ENCODE measurements around the gene RBM20.

The RBM20 gene

DNA sequence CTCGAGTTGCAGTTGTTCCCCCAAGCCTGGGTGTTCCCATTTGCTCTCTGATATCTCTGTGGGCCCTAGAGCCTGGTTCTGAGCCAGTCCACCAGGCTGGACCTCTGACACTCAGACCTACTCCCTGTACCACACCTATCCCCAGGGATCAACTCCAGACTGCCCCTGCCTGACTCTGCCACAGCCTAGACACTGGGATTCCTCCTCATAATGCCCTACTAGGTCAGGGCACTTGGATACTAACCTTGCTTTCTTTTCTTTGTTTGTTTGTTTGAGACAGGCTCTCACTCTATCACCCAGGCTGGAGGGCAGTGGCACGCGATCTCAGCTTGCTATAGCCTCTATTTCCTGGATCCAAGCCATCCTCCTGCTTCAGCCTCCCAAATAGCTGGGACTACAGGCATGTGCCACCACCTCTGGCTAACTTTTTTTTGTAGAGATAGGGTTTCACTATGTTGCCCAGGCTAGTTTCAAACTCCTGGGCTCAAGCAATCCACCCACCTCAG, 196.8 kb downstream of the RBM20 start:
- DNase-seq = no peak

DNA sequence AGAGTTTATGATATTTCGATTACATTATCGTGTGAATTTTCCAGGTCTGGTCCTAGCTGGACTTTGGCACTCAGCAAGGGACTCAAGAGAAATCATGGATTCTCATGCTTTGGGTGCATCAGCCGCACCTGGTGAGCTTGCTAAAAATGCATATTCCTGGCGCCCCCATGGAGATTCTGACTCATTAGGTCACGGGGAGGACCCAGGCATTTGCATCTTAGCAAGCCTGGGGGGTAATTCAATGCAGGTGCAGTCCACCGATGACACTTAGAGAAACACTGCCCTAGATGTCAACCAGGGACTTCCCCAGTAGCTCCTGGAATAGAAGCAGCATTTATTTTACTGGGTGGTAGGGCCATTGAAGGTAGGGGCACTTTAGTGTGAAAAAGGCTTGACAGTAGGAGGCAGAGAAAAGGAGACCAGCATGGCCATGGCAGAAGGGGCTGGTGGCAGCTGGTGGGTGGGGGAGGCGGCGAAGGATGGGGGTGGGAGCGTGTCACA, 197.7 kb downstream of the RBM20 start:
- DNase-seq = no peak

DNA sequence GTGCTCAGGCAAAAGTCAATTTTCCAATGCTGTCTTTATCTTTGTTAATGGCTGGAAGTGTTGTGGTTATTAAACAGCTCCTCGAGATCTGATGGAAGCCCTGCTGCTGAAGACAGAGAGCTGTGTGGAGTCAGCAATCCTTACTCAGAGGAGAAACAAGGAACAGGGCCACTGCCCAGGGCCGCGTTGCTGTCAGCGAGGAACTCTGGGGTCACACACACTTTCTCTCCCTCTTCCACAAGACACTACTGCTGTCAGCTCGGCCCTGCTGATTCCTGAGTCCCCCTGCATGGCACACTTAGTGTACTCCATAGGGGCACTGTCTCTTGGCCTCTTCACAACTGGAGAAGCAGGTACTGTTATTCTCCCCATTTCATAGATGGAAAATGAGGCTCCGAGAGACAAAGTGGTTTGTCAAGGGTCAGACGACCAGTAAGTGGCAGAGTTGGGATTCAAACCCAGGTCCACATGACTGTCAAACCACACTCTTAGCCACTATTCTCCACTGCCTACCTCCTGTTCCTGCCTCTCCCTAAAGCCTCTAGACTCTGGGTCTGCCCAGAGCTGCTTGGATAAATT, 198.3 kb downstream of the RBM20 start:
- DNase-seq = no peak

DNA sequence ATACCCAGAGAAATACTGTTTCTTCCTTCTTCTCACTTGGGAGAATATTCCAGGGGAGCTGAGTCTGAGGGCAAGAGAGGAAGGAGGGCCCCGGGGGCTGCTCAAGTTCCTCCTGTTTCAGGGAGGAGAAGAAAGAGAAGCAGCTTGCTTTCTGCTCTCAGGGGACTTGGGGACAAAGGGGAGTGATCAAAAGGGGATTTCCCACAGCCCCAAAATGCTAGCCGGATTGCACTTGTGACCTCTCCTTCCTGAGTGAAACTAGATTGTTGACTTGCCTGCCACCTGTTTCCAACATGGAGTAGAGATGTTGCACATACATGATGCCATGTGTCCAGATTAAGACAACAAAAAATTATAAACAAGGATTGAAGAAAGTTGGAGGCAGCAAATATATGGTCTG, 198.9 kb downstream of the RBM20 start:
- no peak for DNase-seq

DNA sequence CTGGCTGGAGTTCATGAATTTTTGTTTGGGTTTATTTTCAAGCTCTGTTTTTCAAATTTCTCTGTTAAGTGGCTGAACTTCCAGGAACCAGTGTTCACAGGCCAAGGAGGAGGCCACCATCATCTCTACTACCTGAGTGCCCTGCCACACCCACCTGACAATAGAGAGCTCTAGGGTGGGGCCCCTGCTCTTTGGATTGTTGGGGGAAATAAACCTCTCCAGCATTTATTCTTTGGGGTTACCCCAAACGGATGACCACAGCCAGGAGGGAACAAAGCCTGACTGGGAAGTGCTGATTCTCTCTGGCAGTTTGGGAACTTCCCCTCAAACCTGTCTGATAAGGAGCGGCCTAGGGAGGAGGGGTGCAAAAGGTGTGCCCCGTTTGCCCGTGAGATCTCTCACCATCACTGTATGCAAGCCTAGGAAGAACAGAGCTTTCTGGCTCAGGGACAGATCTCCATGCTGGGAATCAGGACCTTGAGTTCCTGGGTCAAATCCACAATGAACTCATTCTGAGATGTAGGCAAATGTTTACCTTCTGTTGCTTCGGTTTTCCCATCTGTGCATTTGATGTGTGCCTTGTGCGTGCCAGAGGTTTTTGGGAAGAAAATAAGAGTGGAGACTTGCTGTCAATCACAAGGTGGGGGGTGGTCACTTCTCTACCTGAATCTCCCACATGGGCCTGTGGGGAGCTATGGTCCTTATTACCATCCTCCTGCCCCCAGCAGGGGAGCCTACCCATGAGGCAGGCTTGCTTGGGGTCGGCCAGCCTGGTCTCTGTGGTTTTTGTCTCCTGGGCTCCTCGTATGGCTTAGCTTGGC, 199.9 kb downstream of the RBM20 start:
- no peak for DNase-seq

DNA sequence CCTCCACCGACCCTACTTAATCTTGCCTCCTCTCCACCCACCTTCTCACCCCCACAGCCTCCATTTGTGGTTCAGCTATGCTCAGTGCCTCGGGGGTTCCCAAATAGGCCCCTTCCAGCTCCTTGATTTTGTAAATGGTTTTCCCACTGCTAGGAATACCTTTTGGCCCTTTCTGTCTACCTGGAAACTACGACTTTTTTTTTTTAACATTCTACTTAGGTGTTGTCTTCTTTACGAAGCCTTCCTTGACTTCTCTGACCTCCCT, 200.4 kb downstream of the RBM20 start:
- DNase-seq = no peak

DNA sequence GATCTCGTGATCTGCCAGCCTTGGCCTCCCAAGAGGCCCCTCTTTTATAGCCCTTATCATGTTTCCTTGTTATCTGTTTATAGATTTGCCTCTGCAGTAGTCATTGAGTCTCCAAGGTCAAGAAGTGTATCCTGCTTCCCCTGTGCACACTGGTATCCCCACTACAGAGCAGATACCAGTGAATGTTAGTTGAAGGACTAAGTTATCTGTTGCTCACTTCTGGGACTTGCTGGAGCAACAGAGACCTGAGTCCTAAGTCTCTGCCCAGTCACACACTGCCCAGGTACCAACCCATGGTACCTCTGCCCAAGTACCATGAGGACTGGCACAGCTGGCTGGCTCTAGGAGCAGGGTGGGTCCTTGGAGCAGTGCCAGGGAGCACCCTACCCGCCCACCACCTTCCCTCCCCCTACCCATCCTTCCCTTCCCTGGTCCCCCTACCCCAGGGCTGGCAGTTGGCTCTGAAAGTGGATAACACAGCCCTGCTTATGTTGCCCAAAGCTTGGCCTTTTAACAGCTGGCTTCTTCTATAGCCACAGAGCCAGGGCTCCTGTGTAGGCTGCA, 201.1 kb downstream of the RBM20 start:
- DNase-seq = no peak

DNA sequence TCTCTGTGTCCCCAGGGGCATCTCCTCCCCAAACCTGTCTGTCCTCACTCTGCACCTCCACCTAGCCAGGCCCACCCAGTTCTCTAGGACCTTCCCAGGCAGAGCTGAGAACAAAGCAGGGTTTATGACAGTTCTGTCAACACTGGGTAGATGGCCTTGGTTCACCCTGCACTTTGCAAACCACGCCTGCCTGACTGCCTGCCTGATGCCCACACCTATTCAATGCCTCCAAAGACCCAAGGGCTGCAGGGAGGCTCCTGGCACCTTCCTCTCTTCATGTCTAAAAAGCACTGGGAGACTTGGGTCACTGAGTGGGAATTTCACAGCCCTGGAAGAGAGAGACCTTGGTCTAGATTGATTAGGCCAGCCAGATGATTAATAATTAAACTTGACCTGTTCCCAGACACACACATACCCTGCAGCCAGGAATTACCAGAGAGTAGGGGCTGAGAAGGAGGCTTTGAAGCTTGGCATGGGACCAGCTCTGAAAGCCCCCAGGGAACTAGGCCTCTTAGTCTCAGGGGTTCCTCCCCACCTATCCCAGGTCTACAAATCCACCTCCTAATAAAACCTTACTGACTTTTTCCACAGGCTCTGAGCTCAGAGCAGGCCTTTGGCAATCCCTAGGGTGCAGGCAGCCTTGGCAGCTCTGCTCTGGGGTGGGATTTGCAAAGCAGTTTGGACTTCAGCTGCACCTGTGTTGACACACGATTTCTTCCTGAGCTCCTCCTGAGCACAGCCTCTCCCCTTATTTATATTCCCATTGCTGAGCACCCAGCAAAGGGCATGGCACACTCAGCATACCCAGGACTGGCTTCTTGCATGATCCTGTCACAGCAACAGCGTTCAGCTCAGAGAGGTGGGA, 201.9 kb downstream of the RBM20 start:
- peak; percentile 30 for DNase-seq

DNA sequence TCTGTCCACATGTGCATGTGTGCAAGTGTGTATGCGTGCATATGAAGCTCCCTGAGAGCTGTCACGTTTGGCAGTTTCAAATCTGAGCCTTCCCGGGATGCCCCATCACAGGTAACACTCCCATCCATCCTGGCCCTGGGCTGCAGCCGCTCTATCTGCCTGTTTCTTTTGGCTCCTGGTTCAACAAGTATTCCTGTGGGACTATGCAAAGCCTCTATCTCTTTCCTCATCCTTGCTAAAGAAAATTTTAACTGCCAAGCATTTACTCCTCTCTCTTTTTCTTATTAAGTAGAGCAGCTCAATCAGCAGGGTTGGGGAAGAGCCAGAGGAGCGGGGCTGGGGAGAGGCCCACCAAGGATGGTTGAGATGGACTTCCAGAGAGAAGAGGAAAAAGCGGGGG, 203.2 kb downstream of the RBM20 start:
- no peak for DNase-seq

DNA sequence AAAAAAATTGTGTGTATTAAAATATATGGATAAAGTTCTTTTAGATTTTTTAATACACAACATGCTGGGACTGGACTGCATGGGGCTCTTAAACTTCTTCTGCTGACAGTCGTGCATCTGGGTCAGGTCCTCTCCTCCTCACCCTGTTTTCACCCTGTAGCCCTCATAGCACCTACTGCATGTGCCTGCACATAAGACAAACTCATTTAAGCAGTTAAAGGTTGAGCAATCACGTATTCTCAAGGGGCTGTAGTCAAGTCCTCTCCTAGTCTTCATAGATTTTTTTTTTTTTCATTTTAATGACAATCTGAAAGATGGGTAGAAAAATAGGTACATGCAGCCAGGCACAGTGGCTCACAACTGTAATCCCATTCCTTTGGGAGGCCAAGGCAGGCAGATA, 204.0 kb downstream of the RBM20 start:
- no peak for DNase-seq

DNA sequence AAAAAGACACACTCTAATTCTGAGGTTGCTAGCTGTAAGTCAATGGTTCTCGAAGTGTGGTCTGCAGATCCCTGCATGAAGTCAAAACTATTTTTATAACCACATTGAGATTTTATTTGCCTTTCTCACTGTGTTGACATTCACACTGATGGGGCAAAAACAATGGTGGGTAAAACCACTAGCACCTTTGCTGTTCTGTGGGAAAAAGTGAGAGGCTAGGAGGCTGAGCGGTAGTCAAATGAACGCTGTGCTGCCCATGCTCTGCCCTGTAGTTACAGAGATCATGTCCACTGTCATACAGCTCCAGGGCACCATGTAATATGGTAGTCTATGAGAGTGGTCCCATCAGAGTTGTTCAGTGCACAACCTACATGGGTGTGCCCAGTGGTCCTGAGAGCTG, 206.0 kb downstream of the RBM20 start:
- DNase-seq = no peak

DNA sequence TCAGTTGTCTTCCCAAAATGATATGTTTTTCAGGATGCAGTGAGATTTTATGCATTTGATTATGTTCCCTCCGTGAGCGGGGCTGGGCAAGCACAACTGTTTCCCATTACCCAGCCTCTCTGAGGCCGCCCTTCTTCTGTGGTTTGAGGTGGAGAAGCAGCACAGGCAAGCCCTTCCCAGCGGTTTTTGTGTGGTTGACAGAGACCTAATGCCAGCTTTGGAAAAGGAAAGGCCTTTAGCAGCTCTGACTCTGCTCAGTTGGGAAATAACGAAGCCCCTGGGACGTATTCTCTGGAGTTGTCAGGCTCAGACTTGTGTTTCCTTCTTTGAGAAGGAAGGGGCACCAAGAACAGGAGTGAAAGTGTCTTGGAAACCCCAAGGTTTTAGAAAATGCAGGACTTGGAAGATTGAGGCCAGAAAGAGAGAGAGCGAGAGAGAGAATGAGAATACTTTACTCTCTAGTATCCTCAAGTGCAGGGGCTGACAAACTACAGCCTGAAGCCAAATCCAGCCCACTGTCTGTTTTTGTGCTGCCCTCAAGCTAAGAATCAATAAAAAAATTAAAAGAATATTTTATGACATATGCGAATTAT, 207.0 kb downstream of the RBM20 start:
- DNase-seq = no peak

DNA sequence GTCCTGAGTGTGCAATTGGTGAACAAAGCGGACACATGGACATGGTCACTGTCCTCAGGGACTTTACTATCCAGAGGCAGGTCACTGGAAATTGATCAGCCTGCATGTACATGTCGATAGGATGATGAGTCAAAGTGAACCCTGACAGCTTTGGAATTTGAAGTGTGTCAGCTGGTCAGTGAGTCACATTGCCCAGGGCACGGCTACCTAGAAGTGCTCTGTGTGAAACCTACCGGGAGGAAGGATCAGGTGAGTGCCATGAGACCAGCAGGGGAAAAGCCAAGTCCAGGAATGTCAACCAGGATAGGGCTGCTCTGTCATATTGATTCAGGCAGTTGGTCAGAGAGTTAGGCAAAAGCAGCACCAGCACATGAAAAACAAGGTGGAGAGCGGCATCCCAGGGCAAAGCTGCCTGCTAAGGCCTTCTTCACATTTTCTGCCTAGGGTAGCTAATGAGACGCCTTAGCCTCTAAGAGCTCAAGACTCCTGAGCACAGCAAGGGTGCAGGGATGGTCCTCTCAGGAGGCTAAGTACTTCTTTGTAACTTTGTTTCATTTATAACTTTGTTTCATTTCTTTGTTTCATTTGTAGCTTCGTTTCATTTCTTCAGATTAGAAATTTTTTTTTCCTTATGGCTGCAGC, 208.2 kb downstream of the RBM20 start:
- DNase-seq = peak; percentile 76

DNA sequence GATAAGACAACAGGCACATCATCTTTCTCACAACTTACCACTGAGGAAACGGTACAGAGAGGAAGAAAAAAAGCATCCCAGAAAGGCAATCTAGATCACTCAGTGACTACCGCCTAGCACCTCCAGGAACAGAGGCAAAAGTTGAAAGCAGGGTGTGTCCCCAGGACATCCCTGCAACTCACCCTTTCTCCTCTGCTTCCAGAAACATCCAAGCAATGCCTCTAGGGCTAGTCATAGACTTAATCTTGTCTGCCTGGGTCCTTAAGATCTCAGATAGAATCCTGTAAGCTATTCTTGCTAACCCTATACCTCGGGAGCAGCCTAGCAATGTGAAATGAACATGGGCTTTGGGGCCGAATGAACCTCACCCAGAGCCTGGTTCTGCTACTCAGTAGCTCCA, 208.8 kb downstream of the RBM20 start:
- DNase-seq = no peak

DNA sequence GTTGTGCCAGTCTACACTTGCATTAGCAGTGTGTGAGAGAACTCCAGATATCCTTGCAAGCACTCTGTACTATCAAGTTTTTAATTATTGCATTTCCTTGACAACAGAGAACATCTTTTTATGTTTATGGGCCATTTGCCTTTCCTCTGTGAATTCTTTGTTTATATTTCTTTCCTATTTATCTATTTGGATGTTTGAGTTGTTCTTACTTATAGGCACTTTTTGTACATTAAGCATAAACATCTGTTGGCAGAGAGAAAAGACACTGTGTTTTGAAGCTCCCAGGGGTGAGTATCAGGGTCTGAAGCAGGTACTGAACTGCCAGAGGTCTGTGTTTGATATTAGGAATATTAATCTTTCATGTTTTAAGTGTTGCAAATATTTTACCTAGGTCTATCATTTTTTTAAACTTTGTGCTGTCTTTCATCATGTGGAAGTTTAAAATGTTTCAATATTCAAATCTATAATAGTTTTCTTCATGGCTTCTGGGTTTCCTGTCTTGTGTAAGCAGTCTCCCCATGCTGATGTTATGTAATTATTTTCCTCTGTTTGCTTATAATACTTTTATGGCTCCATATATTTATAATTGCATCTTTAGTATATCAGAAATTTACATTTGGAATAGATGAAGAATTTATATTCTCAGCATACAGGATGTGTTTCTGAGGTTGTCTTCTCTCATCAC, 209.9 kb downstream of the RBM20 start:
- no peak for DNase-seq

DNA sequence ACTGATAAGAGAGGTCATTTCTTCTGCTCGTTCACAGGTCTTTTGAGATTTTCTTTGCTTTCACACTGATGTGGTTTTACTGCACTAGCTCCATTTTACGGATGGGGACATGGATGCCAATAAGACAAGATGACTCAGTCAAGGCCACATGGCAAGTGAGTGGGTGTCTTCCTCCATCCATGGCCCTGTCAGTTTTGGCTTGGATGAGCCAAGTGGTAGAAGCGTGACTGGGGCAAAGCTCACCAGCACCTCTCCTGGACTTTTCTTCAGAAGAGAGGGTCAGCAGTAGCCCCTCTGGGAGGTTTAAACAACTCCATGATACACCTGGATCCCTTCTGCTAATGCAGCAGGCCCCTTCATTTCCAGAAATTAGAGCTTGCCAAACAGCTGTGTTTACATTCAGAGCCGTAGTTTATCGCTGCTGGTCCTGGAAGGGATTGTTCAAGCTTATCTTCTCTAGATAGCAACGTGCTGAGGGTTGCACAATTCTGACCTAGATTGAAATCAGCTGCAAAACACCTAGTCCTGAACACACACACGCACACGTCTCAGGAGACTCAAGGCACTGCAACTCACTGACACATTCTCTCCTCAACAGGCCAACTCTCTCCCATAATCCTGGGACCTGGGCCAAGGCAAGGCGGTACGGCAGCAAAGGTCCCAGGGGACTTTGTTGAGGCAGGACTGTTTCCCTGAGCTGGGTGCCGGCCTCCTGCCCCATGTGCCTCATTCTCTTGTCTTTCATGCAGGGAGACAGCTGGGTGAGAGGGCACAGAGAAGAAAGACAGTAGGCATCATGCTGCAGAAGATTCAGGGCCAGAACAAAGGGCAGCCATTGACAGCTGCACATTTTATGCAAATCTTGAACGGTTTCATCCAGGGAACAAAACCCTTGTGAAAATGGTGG, 213.4 kb downstream of the RBM20 start:
- peak; percentile 60 for DNase-seq

DNA sequence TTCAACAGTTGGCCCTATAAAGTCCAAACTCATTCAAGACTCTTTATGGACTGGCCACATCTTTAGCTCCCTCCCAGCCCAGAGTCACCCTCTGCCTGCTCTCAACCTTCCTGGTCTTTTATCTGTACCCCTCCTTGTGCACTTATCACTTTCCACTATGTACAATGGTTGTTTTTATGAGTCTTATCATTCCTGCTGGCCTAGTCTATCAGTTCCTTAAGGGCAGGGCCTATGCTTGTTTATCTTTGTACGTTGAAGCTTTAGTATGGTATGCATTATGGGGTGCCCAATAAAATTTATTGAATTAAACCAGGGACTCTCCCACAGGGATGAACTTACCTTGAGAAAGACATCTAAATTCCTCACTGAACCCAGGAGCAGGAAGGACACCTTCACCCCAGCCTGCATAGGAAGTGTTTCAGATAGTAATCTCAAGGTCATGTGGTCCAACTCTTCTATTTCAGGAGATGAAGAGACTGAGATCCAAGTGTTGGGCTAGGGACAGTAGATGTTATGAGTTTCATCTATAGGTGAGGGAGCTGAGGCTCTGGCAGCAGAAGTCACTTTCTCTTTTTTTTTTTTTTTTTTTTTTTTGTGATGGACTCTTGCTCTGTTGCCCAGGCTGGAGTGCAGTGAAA, 214.3 kb downstream of the RBM20 start:
- DNase-seq = no peak

DNA sequence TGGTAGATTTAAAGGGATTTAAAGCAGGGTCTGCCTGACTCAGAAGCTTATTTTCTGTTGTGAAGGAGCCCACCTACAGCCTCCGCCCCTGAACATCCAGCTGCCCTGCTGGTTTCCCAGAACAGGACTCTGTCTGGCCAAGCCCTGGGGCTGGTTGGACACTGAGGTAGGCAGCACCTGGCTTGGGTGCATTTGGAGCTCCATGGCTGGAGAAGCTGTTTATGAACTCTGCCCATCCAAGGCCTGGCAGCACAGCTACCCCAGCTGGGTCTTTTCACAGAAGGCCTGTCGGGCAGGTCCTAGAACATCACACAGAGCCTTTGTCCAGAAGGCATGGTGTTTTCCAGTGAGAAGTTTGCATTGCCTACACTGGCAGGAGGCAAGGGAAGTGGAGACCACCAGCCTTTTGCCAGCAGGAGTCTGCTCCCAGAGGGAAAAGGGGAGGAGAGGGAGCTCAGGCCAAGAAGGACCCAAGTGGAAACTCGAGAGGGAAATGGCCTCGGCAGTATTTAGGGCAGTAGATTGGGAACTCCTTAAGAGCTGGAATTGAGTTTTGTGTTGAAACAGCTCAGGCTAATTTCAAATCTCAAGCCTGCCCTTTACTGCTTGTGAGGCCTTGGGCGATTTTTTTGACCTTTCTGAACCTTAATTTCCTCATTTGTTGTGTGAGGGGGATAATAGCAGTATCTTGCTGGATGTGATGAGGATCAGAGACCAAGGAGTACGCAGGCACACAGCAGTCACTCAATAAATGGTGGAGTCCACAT, 215.3 kb downstream of the RBM20 start:
- DNase-seq = no peak

DNA sequence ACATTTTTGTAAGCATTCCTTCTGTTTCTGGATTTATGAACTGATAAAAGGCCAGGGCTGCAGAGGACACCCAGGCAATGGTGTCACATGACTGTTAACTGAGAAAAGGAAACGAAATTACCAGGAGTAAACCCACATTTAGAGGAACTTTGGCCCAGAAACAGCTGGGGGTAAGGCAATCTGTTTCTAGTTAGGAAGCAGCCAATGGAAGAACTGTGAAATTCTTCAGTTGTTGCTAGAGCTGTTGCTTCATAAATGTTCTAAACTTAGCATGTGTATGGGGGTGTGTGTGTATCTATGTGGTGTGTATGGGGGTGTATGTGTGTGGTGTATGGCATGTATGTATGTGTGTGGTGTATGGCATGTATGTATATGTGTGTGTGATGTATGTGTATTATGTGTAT, 215.8 kb downstream of the RBM20 start:
- no peak for DNase-seq

Measured in DMS53 (cell line).